Astrocyte of the spinal cord (primary cell): Measurements from ENCODE around the gene NUTM1.
A peak's percentile ranks its signal among the peaks of the same experiment; 100 is the strongest.
"Not testable (repeated sequence)": the region's sequence is repeated elsewhere in the genome, so short reads cannot be mapped to it uniquely, and the experiment has no call there.

Experiments used
- DNase-seq: peaks from one replicate; pipeline ENCODE4 v3.0.0; 2011; ENCODE audit warnings: low read depth, low spot score
- H3K4me3 ChIP-seq: 2 replicates; pipeline ENCODE4 v1.5.1; 2011; ENCODE audit warnings: low read depth, mild to moderate bottlenecking, low read length, moderate library complexity
- in situ Hi-C: cut with HindIII; loops from 2 replicates; pipeline ENCODE4 v1.10.0; 2017; ENCODE audit warnings: low sequenced_read_pairs
- TF ChIP-seq, protein P1 (sequence below): IDR thresholded peaks from 2 replicates; pipeline ENCODE4 v1.5.1; 2012; ENCODE audit warnings: low read depth, mild to moderate bottlenecking, low read length, inconsistent platforms

The NUTM1 gene

DNA sequence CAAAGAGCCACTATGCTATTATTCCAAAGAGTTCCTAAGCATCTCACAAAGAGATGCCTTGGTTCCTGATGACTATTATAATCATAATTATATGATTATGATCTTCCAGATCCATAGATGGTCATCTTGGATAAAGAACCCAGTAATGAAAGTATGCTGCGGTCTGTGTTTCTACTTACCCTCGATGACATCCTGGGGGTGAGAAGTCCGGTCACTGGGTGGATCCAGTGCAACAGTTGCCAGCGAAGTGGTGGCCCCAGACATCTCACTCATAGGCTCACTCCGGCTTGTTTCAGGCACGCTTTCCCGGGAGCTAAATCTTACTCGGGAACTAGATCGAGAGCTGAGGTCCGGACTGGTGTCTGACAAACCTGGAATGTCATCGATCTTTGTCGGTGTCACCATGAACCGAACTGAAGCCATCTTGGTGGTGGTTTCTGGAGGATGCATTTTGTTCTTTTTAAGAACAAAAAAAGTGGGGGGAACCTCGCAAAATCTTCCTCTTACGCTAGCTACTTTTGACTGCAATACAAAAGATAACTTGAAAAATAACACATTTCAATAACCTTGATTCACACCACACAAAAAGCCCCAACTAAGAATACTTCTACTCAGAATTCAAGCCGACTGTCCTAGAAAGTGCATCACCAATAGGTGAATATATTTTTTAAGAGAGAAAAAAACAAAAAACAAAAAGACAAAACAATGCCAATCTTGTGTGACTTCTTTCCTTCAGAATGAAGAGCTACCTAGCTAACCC lies 6.7 kb upstream of the NUTM1 start:
- no peak for DNase-seq
- H3K4me3 ChIP-seq = peak overlapping the region; percentile 93
- TF ChIP-seq, protein P1, sequence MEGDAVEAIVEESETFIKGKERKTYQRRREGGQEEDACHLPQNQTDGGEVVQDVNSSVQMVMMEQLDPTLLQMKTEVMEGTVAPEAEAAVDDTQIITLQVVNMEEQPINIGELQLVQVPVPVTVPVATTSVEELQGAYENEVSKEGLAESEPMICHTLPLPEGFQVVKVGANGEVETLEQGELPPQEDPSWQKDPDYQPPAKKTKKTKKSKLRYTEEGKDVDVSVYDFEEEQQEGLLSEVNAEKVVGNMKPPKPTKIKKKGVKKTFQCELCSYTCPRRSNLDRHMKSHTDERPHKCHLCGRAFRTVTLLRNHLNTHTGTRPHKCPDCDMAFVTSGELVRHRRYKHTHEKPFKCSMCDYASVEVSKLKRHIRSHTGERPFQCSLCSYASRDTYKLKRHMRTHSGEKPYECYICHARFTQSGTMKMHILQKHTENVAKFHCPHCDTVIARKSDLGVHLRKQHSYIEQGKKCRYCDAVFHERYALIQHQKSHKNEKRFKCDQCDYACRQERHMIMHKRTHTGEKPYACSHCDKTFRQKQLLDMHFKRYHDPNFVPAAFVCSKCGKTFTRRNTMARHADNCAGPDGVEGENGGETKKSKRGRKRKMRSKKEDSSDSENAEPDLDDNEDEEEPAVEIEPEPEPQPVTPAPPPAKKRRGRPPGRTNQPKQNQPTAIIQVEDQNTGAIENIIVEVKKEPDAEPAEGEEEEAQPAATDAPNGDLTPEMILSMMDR = no peak
- in situ Hi-C loops = no loop called here

DNA sequence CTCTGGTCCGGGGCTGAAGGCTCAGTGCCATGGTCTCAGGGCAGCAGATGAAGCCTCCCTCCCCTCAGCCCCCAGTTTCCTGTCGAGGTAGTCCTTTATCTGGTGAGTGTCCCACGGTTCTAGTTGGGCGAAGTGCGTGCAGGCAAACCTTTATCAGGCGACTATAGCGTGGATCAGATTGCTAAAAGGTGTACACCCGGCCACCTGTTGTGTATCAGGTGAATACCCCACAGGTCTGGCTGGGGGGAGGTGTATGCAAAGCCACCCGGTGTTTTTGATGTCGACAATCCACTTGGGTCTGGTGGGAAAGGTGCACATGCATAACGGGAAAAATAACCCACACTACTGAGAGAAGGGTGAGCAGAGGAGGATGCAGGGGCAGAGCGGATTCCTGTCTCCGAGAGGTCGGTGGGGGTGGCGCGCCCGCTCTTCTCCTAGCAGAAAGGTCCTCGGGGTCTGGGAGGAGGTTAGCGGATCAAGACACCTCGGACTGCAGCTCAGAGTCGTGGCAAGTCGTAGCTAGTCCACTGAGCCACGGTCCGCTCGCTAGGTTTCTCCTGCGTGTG lies 6.0 kb upstream of the NUTM1 start:
- DNase-seq = no peak
- TF ChIP-seq, protein P1 = no peak
- in situ Hi-C loops = no loop called here
- peak overlapping the region; percentile 93 for H3K4me3 ChIP-seq

DNA sequence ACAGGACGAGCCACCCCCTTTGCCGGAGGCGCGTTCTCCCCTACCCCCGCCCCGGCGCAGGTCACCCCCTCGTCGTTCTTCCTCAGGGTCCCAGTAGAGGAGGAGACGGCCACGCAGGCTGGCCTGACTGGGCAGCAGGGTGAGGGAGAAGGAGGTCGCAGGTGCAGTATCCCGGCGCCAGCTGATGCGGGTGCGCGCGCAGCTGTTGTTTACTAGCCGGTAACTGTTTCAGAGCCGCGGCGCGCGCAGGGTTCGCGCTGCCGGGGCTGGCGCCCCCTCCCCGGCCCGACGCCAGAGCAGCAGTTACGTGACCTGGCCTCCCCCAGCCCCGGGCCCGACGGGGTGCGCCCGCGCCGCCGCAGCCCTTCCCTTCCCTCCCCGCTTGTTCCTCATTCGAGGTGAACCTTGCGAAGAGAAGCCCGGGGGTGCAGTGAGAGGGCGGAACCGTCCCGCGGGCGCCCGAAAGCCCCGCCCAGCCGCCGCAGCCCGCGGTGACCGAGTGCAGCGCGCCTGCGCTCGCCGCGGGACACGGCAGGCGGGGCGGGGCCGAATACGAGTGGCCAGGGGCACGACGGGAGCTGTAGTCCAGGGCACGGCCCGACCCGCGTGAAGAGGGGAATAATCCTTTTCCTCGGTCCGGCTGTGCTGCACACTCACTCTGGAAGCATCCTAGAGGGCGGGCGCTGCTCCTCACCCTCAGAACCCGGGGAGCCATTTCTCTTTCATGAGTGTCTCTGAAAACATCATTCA lies 5.4 kb upstream of the NUTM1 start, which contains the start of gene SLC12A6:
SLC12A6 (minus strand) TSS at position 225 of the 750 bp plus-strand sequence. CDS start 1,101 bp downstream, outside the sequence.
- in situ Hi-C loops = no loop called here
- H3K4me3 ChIP-seq = peak within 1 kb of the TSS; percentile 93
- TF ChIP-seq, protein P1 = no peak
- peak; percentile 90 for DNase-seq

DNA sequence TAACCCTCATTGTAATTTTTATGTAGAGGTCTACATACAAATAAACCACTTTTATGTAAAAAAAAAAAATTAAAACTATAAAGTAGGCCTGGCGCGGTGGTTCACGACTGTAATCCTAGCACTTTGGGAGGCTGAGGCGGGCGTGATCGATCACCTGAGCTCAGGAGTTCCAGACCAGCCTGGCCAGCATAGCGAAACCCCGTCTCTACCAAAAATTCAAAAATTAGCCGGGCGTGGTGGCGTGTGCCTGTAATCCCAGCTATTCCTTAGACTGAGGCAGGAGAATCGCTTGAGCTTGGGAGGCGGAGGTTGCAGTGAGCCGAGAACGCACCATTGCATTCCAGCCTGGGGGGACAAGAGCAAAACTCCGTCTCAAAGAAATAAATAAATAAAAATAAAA lies 4.8 kb upstream of the NUTM1 start:
- in situ Hi-C loops = no loop called here
- TF ChIP-seq, protein P1 = no peak
- H3K4me3 ChIP-seq = peak overlapping the region; percentile 93
- no peak for DNase-seq

DNA sequence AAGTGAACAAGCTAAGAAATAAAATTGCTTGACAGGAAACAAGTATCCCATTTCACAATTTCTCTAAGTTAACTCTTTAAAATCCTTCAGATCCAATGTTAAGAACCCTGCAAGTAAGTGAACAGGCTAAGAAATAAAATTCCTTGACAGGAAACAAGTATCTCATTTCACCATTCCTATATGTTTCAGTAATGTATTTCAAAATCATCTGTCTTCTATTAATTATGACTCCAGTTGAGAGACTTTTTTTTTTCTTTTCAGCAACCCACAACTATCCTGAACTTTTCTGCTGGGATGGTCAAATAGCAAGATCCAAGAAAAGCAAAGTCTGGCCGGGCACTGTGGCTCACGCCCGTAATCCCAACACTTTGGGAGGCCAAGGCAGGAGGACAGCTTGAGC lies 3.2 kb upstream of the NUTM1 start:
- no peak for DNase-seq
- no peak overlapping the region for H3K4me3 ChIP-seq
- TF ChIP-seq, protein P1 = no peak
- in situ Hi-C loops = no loop called here

DNA sequence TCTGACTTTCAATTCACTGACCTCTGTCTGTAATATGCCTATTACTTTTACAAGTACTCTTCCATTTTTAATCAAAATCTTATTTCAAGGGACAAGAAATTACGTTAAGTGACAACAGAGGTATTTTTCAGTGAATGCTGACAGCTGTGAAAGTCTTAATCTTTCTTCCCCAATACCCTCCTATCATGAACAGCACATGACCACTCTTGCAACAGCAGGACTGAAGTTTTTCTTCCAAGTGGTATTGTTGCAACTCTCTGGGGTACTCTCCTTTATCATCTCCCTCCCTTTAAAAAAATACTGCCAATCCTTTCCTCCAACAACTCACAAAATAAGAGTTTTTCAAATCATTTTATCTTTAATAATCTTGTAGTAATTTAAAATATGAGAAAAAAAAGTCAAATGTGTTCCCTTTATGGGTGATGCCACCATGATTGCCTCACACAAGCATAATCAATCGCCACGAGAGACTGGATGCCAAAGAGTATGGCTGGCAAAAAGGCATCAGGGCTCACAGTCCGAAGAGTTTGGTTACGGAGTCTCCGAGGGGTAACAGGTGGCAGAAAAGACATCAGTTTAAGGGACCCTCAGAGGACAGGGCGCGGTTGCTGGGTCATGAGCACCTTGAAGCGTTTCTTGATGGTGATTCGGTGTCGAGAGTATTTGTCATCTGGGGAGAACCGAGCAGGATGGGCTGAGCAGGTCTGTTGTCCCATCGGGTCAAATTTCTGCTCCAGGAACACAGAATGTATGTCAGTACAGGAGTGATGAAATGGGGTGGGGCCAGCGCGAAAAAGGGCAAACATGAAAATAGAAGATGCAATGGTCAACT lies 1.5 kb upstream of the NUTM1 start:
- in situ Hi-C loops = no loop called here
- H3K4me3 ChIP-seq = peak overlapping the region; percentile 90
- DNase-seq = no peak
- TF ChIP-seq, protein P1 = no peak

DNA sequence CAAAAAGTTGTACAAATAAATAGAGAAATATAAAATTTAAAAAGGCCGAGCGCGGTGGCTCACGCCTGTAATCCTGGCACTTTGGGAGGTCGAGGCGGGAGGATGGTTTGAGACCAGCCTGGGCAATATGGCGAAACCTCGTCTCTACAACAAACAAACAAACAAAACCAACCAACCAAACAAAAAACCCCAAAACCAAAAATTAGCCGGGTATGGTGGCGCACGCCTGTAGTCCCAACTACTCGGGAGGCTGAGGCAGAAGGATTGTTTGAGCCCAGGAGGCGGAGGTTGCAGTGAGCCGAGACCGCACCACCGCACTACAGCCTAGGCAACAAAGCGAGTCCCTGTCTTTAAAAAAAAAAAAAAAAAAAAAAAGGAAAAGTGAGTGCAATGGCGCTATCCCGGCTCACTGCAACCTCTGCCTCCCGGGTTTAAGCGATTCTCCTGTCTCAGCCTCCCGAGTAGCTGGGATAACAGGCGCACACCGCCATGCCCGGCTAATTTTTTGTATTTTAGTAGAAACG lies 840 bp upstream of the NUTM1 start:
- H3K4me3 ChIP-seq = peak overlapping the region; percentile 90
- DNase-seq, in situ Hi-C loops: not testable (repeated sequence)
